HG02973 (cell line): ENCODE data around the gene ALDH1A2.

ENCODE experiments used
- ATAC-seq: cut with Tn5 transposase; IDR thresholded peaks from one replicate; pipeline ENCODE4 v1.9.1; 2021; ENCODE audit warnings: moderate library complexity; ENCODE audit not compliant: unreplicated experiment

The ALDH1A2 gene

GRCh38 chr15:57910672-57911071 is 154.8 kb downstream of the ALDH1A2 start:
- ATAC-seq = no peak

GRCh38 chr15:57909388-57909787 is 156.1 kb downstream of the ALDH1A2 start:
- ATAC-seq = no peak

GRCh38 chr15:57903626-57904025 is 161.9 kb downstream of the ALDH1A2 start:
- ATAC-seq = no peak
